Right renal pelvis (tissue), 4 donors: Measurements from ENCODE around the gene CFH. TPM values are rescaled to one million over a fixed set of nuclear protein-coding genes. Genes with fewer than 3 reads are reported as not detected.
"Not testable (repeated sequence)": the region's sequence is repeated elsewhere in the genome, so short reads cannot be mapped to it uniquely, and the experiment has no call there.

Experiments used
- DNase-seq, 4 donors: peaks; one replicate each; pipeline ENCODE4 v3.0.0-alpha.2; 2013; ENCODE audit warnings: low read depth in 4 of 4, low spot score in 3 of 4, missing footprints in 1 of 4
- polyA plus RNA-seq, 4 donors: library from polyadenylated mRNA; unstranded; fragments of 120-200 nt; gene quantifications; one replicate each; pipeline ENCODE4 v1.2.1, GENCODE V29; 2013; ENCODE audit not compliant: insufficient read length in 4 of 4

CFH gene
- polyA plus RNA-seq, 4 donors, result 38.4 to 46.9 (median 40.8) TPM

DNA sequence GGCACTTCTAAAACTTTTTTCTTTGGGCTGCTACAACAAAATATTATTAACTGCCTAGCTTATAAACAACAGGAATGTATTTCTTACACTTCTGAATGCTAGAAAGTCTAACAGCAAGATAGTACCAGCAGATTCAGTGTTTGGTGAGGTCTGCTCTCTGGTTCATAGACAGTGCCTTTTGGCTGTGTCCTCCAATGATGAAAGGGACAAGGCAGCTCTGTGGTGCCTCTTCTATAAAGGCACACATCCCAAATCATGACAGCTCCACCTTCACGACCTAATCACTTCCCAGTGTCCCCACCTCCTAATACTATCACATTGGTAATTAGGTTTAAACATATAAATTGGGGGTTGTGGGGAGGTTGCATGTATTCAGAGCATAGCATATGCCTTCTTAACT is 9.5 kb downstream of the CFH start:
- DNase-seq, result no peak

DNA sequence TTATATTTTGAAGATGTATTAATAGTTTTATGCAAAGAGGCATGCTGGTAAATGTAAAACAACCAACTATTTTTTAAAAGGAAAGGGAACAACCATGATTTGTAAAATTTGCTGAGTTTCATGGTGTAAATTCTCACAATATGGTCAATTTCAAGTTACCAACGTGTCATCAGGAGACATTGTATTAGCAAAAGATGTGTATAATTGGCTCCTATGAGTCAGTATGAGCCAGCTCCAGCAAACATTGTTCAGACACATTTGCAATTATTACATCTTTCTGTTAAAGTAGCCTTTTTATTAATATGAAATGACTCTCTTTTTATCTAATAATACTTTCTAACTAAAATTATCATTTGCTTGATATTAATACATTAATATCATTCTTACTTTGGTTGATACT is 15.3 kb downstream of the CFH start:
- no peak for DNase-seq

DNA sequence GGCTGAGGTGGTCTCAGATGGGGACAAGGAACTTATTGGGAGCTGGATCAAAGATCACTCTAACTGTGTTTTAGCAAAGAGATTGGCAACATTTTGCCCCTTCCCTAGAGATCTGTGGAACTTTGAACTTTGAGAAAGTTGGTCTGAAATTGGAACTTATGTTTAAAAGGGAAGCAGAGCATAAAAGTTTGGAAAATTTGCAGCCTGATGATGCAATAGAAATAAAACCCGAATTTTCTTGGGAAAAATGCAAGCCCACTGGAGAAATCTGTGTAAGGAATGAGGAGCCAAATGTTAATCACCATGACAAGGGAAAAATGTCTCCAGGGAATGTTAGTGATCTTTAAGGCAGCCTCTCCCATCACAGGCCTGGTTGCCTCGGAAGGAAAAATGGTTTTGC is 17.2 kb downstream of the CFH start:
- DNase-seq, result no peak

DNA sequence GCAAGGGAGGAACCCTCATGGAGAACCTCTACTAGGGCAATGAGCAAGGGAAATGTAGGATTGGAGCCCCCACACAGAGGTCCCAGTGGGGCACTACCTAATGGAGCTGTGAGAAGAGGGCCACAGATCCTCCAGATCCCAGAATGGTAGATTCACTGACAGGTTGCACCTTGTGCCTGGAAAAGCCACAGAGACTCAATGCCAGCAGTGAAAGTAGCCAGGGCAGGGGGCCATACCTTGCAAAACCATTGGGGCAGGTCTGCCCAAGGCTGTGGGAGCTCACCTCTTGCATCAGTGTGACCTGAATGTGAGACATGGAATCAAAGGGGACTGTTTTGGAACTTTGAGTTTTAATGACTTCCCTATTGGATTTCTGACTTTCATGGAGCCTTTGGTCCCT is 17.9 kb downstream of the CFH start:
- DNase-seq, result no peak

DNA sequence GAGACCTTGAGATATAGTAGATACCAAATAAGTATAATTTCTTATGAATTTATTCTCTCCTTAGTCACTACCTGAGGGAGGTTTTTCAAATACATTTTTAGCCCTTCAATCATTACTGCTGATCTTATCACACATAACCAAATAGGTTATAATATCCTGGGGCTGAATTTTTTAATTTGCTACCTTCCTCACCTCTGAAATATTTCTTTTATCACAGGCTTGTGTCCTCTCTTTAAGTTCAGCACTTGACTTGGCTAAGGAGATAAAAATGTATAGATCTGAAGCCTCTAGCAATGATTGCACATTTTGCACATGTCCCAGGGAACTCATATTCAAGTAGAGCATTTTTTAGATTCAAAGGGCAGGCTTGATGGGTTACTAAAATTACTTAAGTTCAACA is 23.1 kb downstream of the CFH start:
- no peak for DNase-seq

DNA sequence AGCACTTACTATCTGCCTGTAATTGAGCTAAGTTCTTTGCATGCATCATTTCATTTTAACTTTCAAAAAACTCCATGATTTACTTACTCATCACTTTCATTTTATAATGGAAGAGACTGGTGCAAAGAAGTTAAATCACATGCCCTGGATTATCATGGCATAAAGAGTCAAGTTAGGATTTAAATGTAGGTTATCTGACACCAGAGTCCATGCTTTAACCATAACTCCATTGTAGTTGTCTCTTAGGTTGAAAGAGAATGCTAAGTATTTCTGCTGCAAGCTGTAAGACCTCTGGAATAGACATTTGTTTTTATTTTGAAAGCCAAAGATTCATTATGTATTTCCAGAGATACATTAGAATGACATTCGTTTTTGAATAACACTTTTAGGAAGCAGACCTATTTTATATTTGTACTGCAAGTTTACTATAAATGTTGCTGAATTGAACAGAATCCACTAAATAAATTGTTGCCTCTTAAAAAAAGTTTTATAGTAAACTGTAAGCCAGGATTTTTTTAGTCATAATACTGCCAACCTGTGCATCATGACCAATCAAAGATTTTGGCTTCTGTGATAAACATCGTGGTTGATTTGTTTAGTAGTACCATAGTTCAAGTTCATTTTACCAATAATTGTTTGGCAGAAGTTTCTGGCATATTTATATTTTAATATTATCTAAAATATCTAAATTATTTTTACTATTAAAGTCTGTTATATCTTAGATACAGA is 26.1 kb downstream of the CFH start:
- DNase-seq, result no peak

DNA sequence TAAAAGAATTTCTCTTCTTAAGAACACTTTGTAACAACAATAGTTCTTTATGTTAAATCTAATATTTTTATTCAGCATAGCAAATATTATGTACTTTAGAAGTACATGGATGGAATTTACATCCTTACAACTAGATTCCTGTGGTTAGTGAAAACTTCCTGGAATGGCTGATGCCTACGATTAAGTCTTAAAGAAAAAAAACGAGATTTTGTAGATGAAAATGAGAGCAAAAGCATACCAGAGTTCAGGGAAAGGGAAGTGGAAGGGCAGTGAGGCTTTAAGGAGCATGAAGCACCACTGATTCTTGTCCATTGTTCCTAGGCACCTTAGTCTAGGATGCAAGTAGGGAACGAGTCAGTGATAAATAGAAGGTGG is 26.7 kb downstream of the CFH start:
- DNase-seq, result no peak

DNA sequence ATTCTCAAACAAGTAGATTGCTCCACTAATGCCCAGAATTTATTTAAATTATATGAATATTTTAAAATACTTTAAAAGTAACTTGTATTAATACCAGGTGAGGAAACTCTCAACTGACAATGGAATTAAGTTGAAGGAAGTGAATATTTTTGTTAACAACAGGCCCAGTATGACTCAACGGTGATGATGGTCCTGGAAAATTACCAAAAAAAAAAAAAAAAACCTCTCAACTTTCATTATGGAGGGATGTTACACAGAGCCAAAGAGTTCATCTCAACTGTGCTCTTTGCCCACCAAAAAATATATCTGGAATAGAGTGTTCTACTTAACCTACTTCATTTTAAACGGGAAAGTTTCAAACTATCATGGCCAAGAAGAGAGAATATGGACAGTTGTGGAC is 28.3 kb downstream of the CFH start:
- DNase-seq, result no peak

DNA sequence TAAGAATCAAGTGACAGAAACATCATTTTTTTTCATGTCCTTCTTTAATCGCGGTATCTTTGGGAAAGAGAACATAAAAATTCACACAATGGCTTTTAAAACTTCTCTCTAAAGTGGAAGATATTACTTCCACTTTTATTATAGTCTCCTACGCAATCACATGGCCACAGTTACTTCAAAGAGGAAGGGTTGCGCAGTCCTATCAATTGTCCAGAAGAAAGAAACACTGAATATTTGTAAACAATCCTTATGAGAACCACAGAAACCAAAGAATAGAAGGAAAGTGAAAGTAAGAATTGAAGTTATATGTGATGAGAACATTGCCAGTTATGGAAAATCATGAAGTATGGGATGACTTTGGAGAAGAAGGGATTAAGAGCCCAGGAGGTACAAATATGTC is 32.6 kb downstream of the CFH start:
- no peak for DNase-seq

DNA sequence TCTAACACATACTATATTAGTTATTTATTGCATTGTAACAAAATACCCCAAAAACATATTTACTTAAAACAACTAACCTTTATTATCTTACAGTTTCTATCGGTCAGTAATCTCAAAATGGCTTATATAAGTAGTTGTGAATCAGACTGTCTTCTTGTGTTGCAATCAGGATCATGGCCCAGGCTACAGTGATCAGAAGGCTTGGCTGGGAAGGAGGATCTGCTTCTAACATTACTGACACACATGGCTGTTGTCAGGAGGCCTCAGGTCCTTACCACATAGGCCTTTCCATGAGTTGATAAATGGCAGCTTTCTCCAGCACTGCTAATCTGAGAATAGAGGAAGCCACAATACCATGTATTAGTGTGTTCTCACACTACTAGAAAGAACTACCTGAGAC is 33.7 kb downstream of the CFH start:
- no peak for DNase-seq

DNA sequence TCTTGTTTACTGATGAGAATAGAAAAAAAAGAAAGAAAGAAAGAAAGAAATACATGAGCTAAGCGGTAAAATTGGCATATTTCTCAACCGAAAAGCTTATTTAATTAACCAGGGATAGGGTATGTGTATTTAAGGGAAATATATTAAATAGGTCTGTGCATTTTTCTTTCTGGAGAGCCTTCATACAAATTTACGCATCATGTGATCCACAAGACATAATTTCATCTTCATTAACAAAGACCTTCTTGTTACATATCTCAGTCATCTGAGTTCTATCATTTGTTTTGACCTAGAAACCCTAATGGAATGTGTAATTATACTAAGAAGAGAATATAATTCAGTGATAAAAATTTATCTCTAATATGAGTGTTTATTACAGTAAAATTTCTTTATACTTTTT is 37.2 kb downstream of the CFH start:
- no peak for DNase-seq

DNA sequence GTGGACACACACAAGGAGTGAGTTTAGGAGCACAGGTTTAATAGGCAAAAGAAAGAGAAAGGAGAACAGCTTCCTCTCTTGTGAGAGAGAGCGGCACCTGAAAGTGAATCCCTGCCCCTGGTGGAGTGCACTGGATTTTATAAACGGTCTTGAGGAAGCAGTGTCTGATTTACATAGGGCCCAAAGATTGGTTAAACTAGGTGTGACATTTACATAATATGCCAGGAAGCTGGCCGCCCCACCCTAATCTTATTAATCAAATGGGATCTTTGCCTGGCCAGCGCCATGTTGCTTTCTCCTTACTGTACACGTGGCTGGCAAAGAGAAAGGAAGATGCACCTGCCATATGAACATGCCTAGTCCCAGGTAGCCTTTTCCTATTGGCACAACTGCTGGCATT is 38.7 kb downstream of the CFH start:
- DNase-seq, result no peak

DNA sequence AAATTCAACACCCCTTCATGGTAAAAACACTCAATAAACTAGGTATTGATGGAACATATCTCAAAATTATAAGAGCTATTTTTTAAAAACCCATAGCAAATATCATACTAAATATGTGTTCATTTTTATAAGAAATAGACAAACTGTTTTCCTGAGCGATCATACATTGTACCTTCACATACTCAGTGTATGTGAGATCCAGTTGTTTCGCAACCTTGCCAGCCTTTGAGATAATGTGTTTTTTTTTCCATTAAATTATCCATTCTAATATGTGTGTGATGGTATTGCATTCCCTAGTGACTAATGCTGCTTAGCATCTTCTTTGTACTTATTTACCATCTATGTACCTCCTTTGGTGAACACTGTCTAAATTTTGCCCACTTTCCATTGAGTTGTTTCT is 47.1 kb downstream of the CFH start:
- no peak for DNase-seq

DNA sequence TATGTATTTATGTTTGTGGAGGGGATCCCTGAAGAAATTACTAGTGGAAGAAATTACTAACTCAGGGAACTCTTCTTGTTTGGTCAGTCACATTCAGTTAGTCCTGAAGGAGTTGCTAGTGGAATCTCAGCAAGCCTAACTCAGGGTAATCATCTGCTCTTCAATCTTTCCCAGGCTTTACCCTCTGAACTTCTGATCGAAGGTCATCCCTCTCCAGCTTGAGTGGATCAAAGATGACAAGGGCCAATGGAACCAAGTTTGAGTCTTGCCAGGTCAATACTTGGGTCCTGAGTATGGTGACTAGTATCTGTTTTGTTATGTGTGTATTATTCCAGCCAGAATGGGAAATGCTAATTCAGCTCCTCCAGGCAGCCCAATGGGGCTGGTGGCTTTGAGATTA is 49.3 kb downstream of the CFH start:
- no peak for DNase-seq

DNA sequence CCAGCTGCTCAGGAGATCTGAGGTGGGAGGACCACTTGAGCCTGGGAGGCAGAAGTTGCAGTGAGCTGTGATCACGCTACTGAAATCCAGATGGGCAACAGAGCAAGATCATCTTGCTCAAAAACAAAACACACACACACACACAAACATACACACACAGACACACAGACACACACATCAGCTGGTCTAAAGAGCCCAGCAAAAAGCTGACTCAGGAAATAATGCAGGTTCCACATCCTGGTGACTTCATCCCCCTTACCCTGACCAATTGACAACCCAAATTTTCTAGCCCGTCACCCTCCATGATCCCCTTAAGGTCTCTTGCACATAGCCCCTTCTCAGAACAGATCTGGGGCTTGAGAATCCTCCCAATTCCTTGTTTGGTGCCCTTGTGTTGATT is 58.0 kb downstream of the CFH start:
- DNase-seq, result not testable (repeated sequence)

DNA sequence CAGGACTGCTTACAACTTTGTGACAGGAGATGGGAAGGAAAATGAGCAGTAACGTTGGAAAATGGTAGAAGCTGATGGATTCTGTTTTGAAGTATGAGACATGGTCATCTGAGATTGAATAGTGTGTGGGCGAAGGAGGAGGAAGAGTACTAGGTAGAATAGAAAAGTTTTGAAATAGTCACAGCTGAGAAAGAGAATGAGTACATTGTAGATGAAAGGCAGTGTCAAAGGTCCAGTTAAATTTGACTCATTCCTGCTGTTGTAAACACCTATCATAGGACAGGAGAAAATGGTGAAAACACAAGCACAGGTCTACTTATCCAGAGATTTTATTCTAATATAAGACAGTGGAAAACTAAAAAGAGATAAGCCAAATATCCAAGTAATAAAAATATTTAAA is 66.0 kb downstream of the CFH start:
- no peak for DNase-seq

DNA sequence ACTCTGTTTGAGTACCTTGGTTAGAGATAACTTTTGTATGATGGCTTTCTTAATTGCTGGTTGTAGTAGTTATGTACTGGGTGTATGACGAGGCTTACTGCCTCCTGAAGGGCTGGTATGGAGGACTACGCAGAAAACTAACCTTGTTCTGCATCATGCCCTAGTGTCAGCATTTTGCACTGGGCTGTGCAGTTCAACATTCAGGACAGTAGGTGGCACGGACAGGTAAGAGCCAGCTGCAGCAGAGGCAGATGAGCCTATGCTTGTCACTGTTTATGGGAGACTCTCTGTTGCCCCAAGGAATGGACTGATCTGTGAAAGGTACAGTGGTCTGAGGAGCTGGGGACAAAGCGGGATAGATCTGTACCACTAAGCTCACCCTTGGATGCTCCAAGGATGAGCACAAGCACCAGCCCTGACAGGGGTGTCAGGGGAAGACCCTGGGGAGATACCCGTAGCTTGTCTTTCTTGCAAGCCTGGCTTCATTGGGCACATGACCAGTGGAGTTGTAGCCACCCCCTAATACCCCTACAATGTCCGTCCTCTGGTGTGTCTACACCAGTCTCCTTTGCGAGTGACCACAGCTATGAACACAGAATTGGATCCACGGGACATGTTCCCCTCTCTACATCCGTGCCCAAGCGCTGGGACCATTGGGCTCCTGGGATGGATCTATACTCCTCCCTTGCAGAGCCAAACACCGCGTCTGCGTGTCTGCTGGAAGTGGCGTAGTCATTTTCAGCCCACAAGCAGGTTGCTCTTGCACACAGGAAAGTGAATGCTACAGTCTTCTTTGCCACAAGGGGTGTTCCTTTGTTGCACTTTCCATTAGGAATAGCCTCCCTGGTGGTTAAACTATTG is 71.7 kb downstream of the CFH start:
- peak in 1 of 4 donors; percentile 7 for DNase-seq

DNA sequence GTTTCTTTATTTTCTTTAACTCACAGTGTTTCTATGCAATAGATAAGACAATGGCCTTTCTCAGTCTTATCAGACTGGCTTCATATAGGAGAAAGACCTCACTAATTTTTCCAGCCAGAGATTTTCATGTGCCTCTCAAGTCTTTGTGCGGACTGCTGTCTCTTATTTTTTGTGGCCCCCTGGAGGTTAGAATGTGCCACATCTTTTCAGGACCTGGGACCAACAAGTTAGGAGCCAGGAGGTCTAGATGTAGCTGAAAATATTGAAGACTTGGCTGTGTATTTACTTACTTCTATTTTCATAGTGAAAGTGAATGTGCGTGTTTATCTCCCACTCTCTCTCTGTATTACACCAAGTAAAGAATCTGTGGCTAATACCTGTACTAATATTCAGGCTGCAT is 80.7 kb downstream of the CFH start:
- no peak for DNase-seq

DNA sequence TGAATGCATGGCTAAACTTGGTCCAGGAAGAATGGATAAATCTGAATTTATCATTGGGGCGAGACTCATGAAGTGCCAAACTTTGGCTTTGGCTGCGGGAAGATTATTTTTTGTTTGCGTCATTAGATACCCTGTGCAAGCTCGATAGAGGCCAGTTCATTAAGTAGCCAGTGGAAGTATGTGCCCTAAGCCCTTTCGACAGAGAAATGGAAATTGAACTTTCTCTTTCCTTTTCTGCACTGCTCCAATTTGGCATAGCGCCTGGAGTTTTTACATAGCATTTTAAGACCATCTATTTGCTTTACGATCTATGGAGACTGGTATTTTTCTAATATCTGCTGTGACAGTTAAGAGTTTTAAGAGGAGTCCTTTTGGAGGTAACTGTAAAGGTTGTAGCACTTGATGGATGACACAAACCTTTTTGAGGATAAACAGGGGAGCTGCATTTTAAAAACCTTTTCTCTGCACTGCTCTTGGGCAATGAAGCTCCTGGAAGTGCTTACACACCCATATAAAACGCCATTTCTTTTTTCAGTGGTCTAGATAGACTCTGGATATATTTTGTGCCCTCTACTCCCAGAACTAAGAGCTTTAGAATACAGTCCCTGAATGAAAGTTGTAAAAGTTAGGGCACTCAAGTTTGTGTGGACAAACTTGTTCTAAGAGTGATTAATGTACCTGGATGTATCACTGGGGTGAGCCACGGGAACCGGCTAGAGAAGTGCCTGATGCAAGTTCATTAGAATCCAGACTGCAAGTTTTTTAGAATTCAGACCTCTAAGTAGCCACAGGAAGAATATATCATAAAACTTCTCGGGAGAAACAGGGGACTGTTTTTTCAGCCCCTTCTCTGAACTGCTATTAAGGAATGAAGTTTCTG is 81.5 kb downstream of the CFH start:
- DNase-seq, result no peak

DNA sequence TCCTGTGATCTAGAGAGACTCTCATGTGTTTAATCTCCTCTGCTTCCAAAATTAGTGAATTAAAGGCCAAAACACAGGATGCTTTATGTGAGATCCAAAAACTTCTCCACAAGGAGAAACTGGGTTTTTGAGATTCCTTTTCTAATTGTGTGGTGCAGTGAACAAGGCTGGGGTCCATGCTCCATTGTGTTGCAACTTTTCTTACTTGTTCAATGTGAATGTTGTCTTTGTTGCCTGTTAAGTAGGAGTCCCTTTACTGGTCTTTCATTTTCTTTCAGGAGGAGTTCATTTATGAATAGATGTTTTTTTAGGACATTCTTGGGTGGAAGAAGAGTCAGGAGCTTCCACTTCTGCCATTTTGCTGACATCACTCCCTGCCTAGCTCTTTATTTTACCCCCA is 82.2 kb downstream of the CFH start:
- no peak for DNase-seq

DNA sequence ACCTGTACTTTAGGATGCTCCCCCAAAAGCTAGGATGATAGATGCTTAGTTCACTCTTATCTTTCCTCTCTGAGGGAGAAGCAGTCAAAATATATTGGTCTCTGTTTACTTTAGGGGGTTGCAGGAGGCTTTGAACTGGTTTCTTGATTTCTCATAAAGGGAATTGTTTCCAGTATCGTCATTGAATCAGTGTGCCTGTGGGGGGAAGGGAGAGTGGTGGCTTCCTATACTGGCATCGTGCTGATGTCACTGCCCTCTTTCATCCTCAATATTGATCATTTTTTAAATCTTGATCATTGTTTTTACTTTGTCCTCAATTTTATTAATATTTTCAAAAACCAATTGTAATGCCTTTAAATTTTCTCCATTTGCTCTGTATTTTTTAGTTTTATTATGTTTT is 82.6 kb downstream of the CFH start:
- DNase-seq, result no peak
